Progenitor cell of endocrine pancreas (in vitro differentiated cells): ENCODE data around the gene CXCL8. TPM values are rescaled to one million over a fixed set of nuclear protein-coding genes. Genes with fewer than 3 reads are reported as not detected.
A peak's percentile ranks its signal among the peaks of the same experiment; 100 is the strongest.

Source experiments
- DNase-seq: peaks from one replicate; pipeline ENCODE4 v3.0.0; 2021; ENCODE audit warnings: low spot score; ENCODE audit not compliant: unreplicated experiment
- H3K27ac Mint-ChIP-seq: 2 replicates; pipeline ENCODE4 v1.8.0; 2021; ENCODE audit warnings: mild to moderate bottlenecking, moderate library complexity, mixed read lengths
- H3K27me3 Mint-ChIP-seq: 2 replicates; pipeline ENCODE4 v1.8.0; 2021; ENCODE audit warnings: mixed read lengths
- H3K36me3 Mint-ChIP-seq: 2 replicates; pipeline ENCODE4 v1.8.0; 2022; ENCODE audit warnings: mixed read lengths; ENCODE audit not compliant: insufficient read depth
- H3K4me1 Mint-ChIP-seq: 2 replicates; pipeline ENCODE4 v1.8.0; 2021; ENCODE audit warnings: low read depth, mixed read lengths
- H3K4me3 Mint-ChIP-seq: 2 replicates; pipeline ENCODE4 v1.8.0; 2021; ENCODE audit warnings: low read depth, mild to moderate bottlenecking, moderate library complexity, mixed read lengths
- H3K9me3 Mint-ChIP-seq: 2 replicates; pipeline ENCODE4 v1.8.0; 2021; ENCODE audit warnings: low read depth, mixed read lengths
- CTCF ChIP-seq: fragments of 200-600 bp; sonication (generic); IDR thresholded peaks from one replicate; pipeline ENCODE4 v1.5.0; 2021; ENCODE audit warnings: antibody characterized with exemption, mild to moderate bottlenecking; ENCODE audit not compliant: unreplicated experiment
- total RNA-seq: library from RNA; stranded (reverse); gene quantifications from 2 replicates; pipeline ENCODE4 v1.2.1, GENCODE V29; 2021

The CXCL8 gene
- total RNA-seq, 1 donor from 2014 or later: 0.84 TPM

DNA sequence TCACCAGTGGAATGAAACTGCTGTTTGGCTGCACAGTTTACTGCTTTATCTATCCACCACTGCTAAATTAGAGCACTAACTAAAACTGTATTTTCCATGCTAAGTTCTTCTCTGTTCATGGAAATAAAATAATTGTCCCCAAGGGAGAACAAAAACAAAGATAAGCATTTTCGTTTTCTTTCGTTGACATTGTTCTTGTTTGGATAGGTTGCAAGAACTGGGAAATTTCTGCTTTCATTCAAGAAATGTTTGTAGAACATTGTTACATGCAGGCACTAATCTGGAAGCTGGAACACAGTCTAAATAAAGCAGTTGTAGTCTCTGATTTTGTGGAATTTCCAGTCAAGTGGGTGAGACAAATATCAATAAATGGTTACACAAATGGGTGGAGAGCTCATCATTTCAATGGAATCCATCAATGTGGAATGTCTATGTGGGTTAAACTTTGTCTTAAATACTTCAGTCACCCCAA is 5.8 kb upstream of the CXCL8 start:
- Mint-ChIP-seq H3K27ac (peak overlapping the region; percentile 43), H3K4me1 (peaks cover 11% of the 10 kb centered on the region), H3K4me3 (no peak overlapping the region), H3K27me3 (no peaks in the 10 kb centered on the region), H3K36me3 (no peaks in the 10 kb centered on the region), H3K9me3 (no peaks in the 10 kb centered on the region)
- no peak for DNase-seq
- TF ChIP-seq CTCF: no peak

- Mint-ChIP-seq H3K4me3 (no peak overlapping the region), H3K27me3 (no peaks in the 10 kb centered on the region), H3K9me3 (no peaks in the 10 kb centered on the region), H3K4me1 (peaks cover 10% of the 10 kb centered on the region), H3K27ac (no peak overlapping the region), H3K36me3 (no peaks in the 10 kb centered on the region)
- TF ChIP-seq CTCF: no peak
- DNase-seq: no peak
Observed at GRCh38 chr4:73735231-73735630, 5.1 kb upstream of the CXCL8 start.

- Mint-ChIP-seq H3K4me3 (no peak overlapping the region), H3K9me3 (peaks cover 9% of the 10 kb centered on the region), H3K27ac (no peak overlapping the region), H3K27me3 (no peaks in the 10 kb centered on the region), H3K4me1 (no peaks in the 10 kb centered on the region), H3K36me3 (peaks cover 1% of the 10 kb centered on the region)
- no peak for TF ChIP-seq CTCF
- no peak for DNase-seq
Observed at GRCh38 chr4:73741031-73741749, 821 bp downstream of the CXCL8 start.

DNA sequence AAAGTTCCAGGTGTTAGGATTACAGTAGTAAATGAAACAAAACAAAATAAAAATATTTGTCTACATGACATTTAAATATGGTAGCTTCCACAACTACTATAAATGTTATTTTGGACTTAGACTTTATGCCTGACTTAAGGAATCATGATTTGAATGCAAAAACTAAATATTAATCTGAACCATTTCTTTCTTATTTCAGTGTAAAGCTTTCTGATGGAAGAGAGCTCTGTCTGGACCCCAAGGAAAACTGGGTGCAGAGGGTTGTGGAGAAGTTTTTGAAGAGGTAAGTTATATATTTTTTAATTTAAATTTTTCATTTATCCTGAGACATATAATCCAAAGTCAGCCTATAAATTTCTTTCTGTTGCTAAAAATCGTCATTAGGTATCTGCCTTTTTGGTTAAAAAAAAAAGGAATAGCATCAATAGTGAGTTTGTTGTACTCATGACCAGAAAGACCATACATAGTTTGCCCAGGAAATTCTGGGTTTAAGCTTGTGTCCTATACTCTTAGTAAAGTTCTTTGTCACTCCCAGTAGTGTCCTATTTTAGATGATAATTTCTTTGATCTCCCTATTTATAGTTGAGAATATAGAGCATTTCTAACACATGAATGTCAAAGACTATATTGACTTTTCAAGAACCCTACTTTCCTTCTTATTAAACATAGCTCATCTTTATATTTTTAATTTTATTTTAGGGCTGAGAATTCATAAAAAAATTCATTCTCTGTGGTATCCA is 1.6 kb downstream of the CXCL8 start:
- peaks cover 9% of the 10 kb centered on the region for H3K9me3 Mint-ChIP-seq
- TF ChIP-seq CTCF: no peak
- DNase-seq: no peak
- H3K27me3 Mint-ChIP-seq: no peaks in the 10 kb centered on the region
- no peaks in the 10 kb centered on the region for H3K4me1 Mint-ChIP-seq
- H3K4me3 Mint-ChIP-seq: no peak overlapping the region
- no peak overlapping the region for H3K27ac Mint-ChIP-seq
- H3K36me3 Mint-ChIP-seq: peaks cover 1% of the 10 kb centered on the region

DNA sequence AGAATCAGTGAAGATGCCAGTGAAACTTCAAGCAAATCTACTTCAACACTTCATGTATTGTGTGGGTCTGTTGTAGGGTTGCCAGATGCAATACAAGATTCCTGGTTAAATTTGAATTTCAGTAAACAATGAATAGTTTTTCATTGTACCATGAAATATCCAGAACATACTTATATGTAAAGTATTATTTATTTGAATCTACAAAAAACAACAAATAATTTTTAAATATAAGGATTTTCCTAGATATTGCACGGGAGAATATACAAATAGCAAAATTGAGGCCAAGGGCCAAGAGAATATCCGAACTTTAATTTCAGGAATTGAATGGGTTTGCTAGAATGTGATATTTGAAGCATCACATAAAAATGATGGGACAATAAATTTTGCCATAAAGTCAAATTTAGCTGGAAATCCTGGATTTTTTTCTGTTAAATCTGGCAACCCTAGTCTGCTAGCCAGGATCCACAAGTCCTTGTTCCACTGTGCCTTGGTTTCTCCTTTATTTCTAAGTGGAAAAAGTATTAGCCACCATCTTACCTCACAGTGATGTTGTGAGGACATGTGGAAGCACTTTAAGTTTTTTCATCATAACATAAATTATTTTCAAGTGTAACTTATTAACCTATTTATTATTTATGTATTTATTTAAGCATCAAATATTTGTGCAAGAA is 2.3 kb downstream of the CXCL8 start:
- H3K27me3 Mint-ChIP-seq: no peaks in the 10 kb centered on the region
- no peak overlapping the region for H3K4me3 Mint-ChIP-seq
- H3K36me3 Mint-ChIP-seq: peaks cover 1% of the 10 kb centered on the region
- H3K9me3 Mint-ChIP-seq: peaks cover 9% of the 10 kb centered on the region
- no peak overlapping the region for H3K27ac Mint-ChIP-seq
- no peak for TF ChIP-seq CTCF
- DNase-seq: no peak
- no peaks in the 10 kb centered on the region for H3K4me1 Mint-ChIP-seq
